Measurements from ENCODE around the gene FZD2. TPM values are rescaled to one million over a fixed set of nuclear protein-coding genes. Genes with fewer than 3 reads are reported as not detected.
A peak's percentile ranks its signal among the peaks of the same experiment; 100 is the strongest.

Gene FZD2
- total and polyA plus RNA-seq, 2 of the 4 experiments (the other 2 are of a cell fraction): 21.3 to 130 TPM

GRCh38 chr17:44557651-44558285 lies 484 bp downstream of the FZD2 start (continued):
- TF ChIP-seq MAFK (IDR thresholded peaks at IDR 0.05; ENCODE audit: low read depth, low read length) (no peak), CEBPB (IDR thresholded peaks at IDR 0.05; ENCODE audit: low read depth, low read length) (no peak)

- in situ Hi-C loops (cut with MboI; ENCODE audit: low sequenced_read_pairs): no loop called here
Observed at GRCh38 chr17:44558334-44558709, 1.0 kb downstream of the FZD2 start.

More at GRCh38 chr17:44558334-44558709, 1.0 kb downstream of the FZD2 start:
- H2AK9ac ChIP-seq (replicated peaks; ENCODE audit: low read depth, low read length, poor library complexity): peak overlapping the region; percentile 95
- peak overlapping the region; percentile 89 for H3K23ac ChIP-seq (ENCODE audit: low read depth, low read length)
- H4K20me1 ChIP-seq (ENCODE audit: insufficient read depth, low read length): peaks cover 48% of the 10 kb centered on the region
- peaks cover 19% of the 10 kb centered on the region for H3K9me1 ChIP-seq (ENCODE audit: insufficient read depth, low read length)
- peak overlapping the region; percentile 93 for H3K4ac ChIP-seq (ENCODE audit: low read depth, low read length)
- no TSS peak for BruUV-seq (replicated peaks)
- H4K91ac ChIP-seq (ENCODE audit: insufficient read depth, low read depth, low read length): peak overlapping the region; percentile 81; the same call in 1 of the 2 replicates
- peak overlapping the region; percentile 96 for H2BK5ac ChIP-seq (ENCODE audit: low read depth, low read length, poor library complexity, severe bottlenecking)
- peaks cover 11% of the 10 kb centered on the region; the same call in 1 of the 2 replicates for H3K36me3 ChIP-seq (ENCODE audit: control insufficient read depth, insufficient read depth, low read length)
- no peak for TF ChIP-seq RCOR1 (IDR thresholded peaks at IDR 0.05; ENCODE audit: insufficient replicate concordance, low read length)
- no peak for TF ChIP-seq MXI1 (IDR thresholded peaks at IDR 0.05; ENCODE audit: borderline replicate concordance, low read depth, low read length)
- no peak for TF ChIP-seq RAD21 (IDR thresholded peaks at IDR 0.05; ENCODE audit: low read length)
- no peak for TF ChIP-seq USF2 (IDR thresholded peaks at IDR 0.05; ENCODE audit: low read depth, low read length)
- no peak for TF ChIP-seq BHLHE40 (IDR thresholded peaks at IDR 0.05; ENCODE audit: low read depth, low read length)
- TF ChIP-seq MAFK (IDR thresholded peaks at IDR 0.05; ENCODE audit: low read depth, low read length): no peak
- no peak for TF ChIP-seq CTCF (conservative IDR thresholded peaks at IDR 0.05; ENCODE audit: low read depth, low read length)
- TF ChIP-seq SMC3 (IDR thresholded peaks at IDR 0.05; ENCODE audit: low read depth, low read length): no peak
- CTCF ChIA-PET: interaction anchor here (1.7 kb wide), 1 partner anchor 24 kb away, joined by 8 read pairs; no protein-coding TSS in a partner anchor
- H2BK120ac ChIP-seq (ENCODE audit: low read depth, low read length): peak overlapping the region; percentile 59
- no peak for ATAC-seq (ENCODE audit: low read depth)
- H3K9ac ChIP-seq (ENCODE audit: low read depth, low read length): peak overlapping the region; percentile 97
- peak overlapping the region; percentile 56; the same call in 1 of the 3 replicates for H2BK15ac ChIP-seq (ENCODE audit: low read depth, low read length)
- peak overlapping the region; percentile 24 for H2AFZ ChIP-seq (replicated peaks; ENCODE audit: low read length, poor library complexity)
- POLR2A ChIA-PET (ENCODE audit: unreplicated experiment): interaction anchor here (0.6 to 4.2 kb wide), 2 partner anchors 14 to 117 kb away, joined by 4 to 22 read pairs; no protein-coding TSS in a partner anchor
- dilution Hi-C loops (cut with HindIII; ENCODE audit: low sequenced_read_pairs, unreplicated experiment): no loop called here
- peak overlapping the region; percentile 87 for H3K4me3 ChIP-seq (ENCODE audit: insufficient read depth, low read depth, low read length)
- H3K4me2 ChIP-seq (ENCODE audit: low read depth, low read length): peak overlapping the region; percentile 89
- H3K27ac ChIP-seq (ENCODE audit: insufficient read depth, low read length): peak overlapping the region; percentile 85
- no peak for DNase-seq
- H4K5ac ChIP-seq (ENCODE audit: low read depth, low read length): peak overlapping the region; percentile 70
- no peaks in the 10 kb centered on the region for H3K27me3 ChIP-seq (ENCODE audit: control insufficient read depth, insufficient read depth, low read length)
- H2AK5ac ChIP-seq (ENCODE audit: low read depth, low read length): peak overlapping the region; percentile 90
- H3K9me3 ChIP-seq (ENCODE audit: control insufficient read depth, insufficient read depth, low read length): no peaks in the 10 kb centered on the region
- WGBS, 2 experiments (ENCODE audit: extremely low coverage in 2 of 2, insufficient read length in 1 of 2): 10% methylated on average over 31 of the region's 31 CpGs; no CpG with 5 or more reads in 1 of the 2 experiments
- intact Hi-C loops (cut with micrococcal nuclease): no loop called here
- peak overlapping the region; percentile 77 for H3K56ac ChIP-seq (ENCODE audit: extremely low read depth, insufficient read depth, low read length)
- peak overlapping the region; percentile 50 for H3K18ac ChIP-seq (ENCODE audit: low read depth, low read length)
- peak overlapping the region; percentile 98 for H3K14ac ChIP-seq (replicated peaks; ENCODE audit: low read depth, low read length)
- no peak overlapping the region for H2BK20ac ChIP-seq (ENCODE audit: low read depth, low read length)
- peaks cover 10% of the 10 kb centered on the region for H3K4me1 ChIP-seq (ENCODE audit: control insufficient read depth, insufficient read depth, low read length)
- peak overlapping the region; percentile 77 to 81; a peak in 3 of 4 replicates for H4K8ac ChIP-seq (ENCODE audit: low read depth in 2 of 2, low read length in 2 of 2)
- peaks cover 17 to 62% of the 10 kb centered on the region in 2 experiments for H3K79me1 ChIP-seq (ENCODE audit: low read depth in 1 of 2, low read length in 2 of 2)
